ENCODE measurements around the gene EZR.

Gene EZR

DNA sequence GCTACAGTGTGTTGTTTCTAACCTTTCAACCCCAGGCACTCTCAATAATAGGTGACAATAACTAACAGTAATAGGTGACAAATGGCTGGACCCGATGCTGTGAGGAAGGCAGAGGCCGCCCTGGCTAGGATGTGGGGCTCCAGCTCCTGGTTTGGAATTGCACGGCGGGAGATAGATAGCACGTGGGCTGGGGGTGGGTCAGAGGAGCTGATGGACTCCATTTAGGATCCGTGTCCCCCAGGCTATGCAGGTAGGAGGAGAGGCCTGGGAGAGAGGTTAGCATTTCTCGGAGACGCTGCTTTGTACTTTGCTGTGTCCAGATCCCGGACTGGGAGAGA is 61.4 kb downstream of the EZR start:
- DNase-seq, result no peak

DNA sequence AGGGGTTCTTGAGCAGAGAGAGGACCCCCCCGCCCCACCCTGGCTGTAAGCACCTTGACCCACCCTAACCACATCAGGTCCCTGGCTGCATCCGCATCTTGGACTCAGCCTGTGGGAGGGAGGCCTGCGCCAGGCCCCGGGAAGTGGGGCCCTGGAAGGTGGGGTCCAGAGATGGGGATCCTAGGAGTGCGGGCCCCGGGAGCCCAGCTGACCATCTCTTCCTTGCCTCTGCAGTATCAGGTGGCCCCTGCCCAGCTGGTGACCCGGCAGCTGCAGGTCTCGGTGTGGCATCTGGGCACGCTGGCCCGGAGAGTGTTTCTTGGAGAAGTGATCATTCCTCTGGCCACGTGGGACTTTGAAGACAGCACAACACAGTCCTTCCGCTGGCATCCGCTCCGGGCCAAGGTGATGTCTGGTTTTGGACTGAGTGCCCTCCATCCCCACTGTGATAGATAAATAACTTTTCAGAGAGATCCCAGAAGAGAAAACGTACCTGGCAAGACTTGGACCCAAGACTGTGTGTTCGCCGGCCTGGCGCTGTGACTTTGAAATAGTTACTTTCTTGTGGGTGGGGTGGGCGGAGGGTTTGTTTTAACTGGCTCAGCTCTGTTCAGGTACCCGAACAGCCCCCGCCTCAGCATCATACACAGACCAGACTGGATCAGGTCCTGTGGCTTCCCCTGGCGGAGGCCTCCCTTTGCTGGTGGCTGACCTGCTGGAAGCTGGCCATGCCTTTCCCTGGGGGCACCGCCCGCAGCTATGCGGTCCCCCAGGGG is 62.0 kb downstream of the EZR start:
- no peak for DNase-seq

DNA sequence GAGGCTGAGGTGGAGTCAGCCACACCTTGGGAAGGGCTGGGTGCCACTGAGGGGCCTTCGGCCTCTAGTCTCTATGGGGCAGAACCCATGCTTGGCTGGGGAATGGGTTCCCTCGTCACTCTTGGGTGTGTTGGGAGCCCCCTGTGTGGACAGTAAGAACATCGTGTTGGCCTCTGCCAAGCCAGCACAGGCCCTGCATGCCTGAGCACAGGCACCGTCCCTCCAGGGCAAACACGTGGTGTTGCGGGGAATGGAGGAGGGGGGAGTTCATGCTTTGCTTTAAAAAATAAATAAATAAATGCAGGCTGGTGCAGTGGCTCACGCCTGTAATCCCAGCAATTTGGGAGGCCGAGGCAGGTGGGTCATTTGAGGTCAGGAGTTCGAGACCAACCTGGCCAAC is 63.0 kb downstream of the EZR start:
- DNase-seq, result no peak

DNA sequence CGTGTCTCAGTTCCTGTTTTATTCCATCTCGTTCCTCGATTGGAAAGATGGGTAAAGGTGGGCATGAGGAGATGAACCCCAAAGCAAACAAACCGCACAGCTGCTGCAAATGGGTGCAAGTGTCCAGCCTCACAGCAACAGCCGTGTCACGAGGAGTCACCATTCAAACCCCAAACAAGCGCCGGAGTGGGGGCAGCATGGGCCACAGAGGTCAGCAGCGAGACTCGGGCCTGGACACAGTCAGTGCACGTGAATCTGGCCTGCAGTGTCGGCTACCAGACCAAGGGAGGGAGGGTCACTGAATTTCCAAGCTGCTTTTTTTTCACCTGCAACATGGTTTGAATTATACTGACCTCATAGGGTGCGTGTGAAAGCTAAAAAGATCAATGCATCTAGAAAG is 63.5 kb downstream of the EZR start:
- no peak for DNase-seq

DNA sequence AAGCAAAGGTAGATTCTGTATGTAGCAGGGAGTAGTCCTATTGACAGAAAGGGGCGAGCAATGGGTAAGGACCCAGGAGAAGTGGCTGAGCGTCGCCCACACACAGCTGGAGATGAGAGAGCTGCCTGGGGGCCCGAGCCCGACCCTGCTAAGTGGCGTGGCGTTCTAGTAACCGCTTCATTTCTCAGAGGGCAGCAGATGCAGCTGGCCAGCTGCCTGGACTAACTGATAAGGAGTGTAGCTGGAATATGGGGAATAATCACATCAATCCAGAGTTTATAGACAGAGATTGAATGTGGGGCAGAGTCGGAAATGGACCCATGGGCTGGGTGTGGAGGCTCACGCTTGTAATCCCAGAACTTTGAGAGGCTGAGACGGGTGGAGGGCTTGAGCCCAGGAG is 64.4 kb downstream of the EZR start:
- DNase-seq, result no peak

DNA sequence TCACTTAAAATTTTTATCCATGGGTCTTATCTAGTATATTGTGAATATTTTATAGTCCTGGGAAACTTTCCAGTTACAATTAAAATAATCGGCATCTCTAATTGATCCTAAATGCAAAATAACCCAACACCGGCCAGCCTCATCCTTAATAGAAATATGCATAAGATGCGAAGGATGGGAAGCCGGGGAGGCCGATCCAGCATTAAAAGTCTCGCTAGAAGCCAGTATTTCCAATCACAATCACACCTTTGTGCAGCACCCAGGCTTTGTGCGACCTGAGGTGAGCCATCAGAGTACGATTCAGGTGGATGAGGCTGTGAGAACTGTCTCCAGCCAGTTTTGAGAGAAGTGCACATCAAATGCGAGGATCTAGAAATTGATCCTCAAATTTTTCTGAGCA is 65.4 kb downstream of the EZR start:
- DNase-seq, result no peak

DNA sequence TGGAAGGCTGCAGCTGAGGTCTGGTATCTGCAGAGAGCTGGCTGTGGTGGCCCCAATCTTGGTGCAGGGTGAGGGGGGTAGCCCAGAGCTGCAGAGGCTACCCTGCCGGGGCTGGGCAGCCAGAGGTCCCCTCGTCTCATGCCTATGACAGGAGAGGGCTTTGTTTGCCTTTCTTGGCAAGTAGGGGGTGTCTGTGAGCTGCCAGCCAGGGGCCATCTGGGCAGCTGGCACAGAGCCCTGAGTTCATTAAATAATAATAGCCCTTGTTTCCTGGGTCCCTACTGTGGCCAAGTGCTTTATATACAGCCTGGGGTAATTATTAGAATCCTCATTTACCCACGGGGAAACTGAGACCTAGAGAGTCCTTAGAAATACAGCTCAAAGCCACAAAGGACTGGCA is 66.6 kb downstream of the EZR start:
- DNase-seq, result no peak

DNA sequence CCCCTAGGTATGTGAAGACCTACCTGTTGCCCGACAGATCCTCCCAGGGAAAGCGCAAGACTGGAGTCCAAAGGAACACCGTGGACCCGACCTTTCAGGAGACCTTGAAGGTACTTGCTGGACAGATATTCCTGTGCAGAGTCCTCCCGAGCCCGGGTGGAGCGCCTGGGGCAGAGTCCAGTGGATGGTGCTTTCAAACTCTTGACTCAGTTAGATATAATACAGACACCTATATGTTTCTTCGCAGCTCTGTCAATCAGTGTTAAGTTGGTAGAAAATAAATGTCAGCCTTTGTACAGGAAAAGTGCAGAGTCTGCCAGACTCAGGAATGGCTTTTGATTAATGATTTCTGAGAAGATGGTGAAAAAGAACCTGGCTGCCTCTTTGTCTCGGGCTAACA is 67.2 kb downstream of the EZR start:
- no peak for DNase-seq

DNA sequence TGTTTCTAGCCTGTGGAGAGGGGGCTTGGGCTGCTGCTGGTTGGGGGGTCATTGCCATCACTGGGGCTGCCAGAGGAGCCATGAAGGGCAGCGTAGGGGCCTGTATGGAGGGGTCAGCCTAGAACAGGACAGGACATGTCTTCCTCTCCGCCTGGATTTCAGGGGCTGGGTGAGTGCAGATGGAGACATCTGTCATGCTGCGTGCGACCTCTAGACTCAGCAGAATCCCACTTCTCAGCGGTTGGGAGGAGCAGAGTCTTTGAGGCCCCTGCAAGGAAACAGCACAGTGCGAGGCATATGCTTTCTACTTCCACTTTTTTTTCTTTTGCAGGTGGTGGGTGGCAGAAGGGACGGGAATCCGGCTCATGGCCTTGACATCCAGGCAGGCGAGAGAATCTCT is 67.9 kb downstream of the EZR start:
- no peak for DNase-seq

DNA sequence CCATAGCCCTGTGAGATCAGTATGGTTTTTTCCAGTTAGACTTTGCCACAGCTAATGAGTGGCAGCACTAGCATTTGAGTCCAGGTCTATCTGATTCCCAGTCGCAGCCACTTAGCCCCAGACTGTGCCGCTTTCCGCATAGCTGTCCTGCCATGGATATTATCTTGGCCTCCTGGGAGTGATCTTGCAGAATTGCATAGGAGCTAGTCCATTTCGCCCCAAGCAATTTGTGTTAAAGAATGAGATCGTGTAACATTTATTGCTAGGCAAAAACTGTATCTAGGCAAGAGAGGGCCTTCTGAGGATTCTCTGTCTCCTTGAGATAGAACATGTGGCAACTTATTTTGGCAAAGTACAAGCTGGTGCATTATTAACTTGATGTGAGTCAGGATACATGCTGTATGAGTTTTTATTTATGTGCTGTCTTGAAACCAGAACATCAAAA is 74.2 kb downstream of the EZR start:
- DNase-seq, result no peak

DNA sequence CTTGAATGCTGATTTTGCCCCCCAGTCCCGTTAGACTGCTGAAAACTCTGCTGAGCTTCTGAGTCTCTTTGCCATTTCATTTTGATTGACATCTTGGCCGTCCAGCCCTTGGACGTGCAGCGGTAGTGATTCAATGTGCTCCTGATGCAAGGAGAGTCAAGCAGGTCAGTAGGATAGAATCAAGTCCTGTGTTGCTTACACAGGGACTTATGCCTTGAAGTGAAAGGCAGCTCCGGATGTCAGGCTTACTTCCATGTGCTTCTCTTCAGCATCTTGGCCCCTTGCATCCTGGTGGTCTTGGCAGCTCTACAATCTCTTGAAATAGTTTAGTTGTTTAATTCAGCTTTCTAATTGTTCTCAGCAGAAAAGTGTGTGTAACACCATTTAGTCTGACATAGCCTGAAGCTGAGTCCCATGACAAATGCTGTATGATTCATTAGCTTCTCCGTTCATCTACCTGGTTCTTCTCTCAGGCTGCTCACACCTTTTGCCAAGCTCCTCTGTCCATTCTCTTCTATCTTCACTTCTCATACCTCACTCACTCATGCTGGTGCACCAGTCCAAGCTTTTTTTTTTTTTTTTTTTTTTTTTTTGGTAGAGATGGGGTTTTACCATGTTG is 76.0 kb downstream of the EZR start:
- no peak for DNase-seq

DNA sequence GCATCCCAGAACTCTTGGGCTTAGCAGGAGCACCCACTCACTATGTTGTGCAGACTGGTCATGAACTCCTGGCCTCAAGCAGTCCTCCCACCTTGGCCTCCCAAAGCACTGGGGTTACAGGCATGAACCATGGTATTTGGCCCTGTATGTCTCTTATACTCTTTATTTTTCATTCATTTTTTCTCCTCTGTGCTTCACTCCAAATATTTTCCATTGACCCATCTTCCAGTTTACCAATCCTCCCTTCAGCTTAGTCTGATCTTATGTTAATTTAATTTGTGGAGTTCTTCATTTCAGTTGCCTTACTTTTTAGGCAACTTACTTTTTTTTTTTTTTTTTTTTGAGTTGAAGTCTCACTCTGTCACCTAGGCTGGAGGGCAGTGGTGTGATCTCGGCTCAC is 79.5 kb downstream of the EZR start:
- DNase-seq, result no peak

DNA sequence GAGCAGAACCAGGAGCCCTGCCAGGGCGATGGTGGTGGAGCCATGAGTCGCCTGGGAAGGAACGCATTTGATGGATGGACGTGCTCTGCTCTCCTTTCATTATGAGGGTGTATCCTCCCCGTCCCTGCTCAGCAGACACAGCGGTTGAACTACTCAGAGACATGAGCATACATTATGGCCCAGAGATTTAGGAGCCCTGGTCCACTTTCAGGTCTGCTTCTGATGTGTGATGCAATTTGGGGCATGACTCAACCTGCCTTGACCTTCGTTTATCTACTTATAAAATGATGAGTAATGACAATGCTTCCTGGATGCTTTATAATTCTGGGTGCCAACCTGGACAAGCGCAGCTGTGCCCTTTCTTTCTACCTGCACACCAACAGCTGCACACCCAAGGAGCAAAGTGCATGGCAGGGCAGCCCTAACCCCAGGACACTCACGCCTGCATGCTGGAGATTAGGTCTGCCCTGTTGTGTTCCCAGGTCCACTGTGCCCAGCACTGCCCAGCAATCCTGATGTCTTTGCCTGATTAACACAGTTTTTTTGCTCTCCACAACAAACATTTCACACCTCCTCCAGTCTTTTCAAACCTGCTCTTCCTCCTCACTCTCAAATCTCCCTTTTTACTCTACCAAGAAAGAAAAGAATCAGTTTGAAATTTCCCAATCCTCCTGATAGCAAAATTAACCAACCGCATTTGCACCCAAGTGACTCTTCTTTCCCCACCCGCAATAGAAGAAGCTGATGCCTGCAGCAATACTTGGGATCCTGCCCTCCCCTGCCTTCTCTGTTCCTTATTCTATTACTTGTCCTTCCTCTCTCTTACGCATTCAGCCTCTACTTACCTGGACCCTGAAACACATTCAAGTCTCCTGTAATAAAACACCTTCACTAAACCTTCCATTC is 81.2 kb downstream of the EZR start:
- no peak for DNase-seq

DNA sequence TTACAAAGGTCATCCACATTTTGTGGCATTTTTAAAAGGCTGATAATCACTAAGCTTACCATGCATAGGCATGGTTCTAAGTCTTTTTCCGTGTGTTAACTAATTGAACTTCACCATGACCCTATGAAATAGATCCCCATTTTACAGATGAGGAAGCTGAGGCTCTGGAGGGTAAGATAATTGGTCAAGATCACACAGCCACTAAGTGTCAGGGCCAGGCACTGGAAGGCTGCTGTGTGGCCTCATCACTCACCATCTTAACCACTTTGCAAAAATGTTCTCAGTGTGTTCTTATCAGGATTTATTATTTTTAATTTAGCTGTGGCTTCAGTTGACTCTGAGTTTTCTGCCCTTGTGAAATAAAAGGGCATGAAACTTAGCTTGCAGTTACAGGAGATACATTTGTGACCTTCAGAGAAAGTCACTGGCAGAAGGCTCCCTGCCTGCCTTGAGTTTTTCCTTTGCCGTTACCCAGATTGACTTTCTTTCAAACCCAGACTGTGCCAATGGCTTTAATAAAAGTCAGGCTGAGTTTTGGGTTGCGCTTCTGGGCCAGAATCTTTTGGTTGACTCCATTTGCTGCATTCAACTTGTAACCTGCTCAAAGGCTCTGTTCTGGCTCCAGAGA is 82.0 kb downstream of the EZR start:
- DNase-seq, result no peak

DNA sequence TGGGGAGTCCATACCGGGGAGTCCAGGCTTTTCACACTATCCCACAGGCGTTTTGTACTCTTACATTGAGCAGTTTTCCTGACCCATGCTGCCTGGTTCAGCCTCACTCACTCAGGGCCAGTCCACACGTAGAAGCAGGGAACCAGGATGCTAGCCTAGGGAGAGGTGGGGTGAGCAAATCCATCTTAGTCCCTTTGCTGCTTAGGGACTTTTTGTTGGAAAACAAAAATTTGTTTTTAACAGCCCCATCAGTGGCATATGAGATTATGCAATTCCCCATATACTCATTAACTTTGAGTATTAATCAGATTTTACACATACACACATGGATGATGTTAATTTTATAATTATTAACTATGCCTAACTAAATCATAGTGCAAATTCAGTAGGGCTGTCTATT is 84.2 kb downstream of the EZR start:
- DNase-seq, result no peak

DNA sequence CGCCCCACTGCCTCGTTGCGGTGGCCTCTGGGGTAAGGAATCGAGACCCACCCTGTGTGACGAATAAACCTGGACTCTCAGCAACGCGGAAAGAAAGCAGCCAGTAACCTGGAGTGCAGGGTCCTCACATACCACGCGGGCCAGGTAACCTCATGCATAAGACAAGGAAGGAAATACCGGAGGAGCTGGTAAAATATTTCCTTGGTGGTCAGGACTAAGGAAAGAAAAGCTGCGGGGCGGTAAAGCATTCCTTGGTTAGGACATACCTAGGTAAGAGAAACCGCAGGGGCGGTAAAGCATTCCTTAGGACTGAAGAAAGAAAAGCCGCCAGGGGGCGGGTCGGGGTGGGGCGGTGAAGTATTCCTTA is 88.6 kb downstream of the EZR start:
- no peak for DNase-seq

DNA sequence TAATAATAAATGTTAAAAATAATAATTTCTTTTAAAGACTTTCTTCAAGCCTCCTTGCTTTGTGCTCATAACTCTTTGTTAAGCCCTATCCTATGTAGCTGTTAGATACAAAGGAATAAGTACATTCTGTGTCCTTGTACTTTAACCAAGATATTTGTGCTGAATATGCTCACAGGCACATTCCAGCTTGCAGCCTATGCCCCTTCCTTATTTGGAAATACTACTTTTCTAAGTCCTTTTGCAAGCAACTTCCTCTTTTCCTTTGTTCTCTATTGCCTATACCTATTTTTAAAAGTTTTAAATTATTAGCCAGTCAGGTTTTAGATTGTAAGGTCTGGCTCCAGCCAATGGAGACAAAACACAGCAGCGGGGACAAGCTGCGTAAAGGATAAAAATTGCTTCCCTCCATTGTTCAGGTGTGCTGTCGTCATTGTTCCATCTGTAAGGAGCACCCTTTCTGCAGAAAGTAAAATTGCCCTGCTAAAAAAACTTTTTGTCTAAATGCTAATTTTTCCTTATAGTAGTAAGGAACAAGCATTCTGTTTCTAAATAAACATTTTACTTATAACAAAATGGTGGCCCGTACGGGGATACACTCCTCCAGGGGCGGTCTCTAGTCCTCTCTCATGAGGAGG is 89.1 kb downstream of the EZR start:
- no peak for DNase-seq

DNA sequence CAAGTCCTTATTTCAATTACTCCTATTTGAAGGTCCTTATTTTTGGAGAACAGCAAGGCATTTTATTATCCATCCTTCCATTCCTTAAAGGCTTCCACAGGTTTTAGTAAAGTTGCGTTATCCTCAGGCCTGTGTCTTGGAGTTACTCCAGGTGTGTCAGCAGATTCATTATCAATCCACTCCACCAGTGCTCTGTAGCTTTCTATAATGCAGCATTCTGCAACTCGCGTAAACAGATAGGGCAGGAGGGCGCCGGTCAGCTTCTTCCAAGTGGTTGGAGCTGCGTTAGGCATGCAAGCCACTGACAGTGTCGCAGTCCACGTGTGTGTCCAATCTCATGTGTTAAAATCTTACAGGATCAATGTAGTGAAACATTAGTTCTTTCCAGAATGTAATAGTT is 93.5 kb downstream of the EZR start:
- no peak for DNase-seq

DNA sequence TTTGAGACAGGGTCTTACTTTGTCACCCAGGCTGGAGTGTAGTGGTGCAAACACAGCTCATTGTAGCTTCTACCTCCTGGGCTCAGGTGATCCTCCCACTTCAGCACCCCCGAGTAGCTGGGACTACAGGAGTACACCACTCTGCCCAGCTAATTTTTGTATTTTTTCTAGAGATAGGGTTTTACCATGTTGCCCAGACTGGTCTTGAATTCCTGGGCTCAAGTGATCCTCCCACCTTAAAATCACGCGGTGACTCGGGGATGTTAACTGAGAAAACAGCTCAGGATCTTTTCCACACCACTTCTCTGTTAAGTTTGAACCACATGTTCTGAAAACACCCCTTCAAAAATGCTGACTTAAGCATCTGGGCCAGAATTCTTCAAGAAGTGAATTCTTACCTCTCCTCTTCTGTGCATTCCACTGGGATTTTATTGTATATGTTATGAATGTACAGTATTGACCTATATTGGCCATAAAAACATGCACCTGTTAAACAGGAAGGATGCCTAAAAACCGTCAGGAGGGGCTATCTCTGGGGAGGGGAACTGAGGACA is 96.9 kb downstream of the EZR start:
- no peak for DNase-seq

DNA sequence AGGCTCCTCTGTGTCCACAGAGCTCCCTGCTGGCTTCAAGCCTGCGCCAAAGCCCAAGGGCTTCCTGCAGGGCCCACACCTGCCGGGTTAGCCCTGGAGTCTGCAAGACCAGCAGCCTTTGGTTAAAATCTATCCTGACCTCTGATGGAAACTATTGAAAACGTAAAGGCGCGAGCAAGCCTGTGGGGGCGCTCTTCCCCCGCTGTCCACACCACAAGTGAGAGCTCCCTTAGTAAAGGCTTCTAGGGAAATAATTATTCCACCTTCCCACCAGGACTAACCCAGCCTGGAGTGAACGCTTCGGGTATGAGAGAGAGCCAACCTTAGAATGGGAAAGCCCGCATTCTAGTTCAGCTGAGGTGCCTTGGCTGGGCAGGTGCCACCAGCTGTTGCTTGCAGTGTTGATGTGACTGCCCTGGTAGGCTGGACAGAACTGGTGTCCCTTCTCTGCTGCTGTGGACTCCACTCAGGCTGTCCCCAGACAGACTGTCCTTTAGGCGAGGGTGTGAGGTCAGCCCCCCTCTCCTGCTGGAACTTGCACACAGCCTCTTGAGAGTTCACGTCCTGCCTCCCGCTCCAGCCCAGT is 100.6 kb downstream of the EZR start:
- no peak for DNase-seq

DNA sequence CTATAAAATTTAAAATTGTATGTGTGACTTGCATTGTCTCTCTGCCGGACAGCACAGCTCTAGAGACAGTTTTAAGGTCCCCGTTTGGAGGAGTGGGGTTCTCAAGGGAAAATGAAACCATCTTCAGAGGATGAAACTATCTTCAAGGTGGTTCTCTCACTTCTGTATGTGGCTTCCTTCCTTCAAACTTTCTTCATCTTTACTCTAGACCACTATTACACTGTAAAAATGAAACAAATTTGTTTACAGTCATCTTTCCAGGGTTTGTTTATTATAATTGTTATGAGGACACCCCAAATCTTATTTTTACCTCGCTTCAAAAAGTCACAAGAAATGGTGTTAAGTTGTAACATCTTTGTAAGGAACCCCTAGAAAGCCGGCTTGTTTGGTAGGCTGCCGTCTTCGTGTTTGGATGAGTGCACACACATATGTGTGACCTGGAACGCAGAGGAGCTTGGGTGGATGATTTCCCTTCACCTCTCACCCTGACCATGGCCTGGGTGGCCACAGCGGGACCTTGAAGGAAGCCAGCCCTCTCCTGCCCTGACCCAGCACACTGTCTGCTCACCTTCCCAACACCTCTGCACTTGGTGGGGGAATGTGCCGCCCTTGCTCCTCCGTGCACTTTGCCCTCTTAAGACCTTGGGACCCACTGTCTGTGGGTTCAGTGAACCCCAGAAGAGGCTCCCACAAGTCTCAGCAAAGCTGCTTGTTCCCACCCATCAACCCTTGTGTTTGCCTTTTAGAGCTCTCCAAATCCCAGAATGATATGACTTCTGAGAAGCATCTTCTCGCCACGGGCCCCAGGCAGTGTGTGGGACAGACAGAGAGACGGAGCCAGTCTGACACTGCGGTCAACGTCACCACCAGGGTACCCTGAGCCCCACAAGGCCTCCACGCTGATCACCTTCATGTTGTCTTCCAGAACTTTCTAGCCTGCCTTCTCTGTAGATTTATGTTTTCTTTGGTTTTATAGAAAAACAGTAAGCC is 101.5 kb downstream of the EZR start:
- DNase-seq, result no peak

All from activated CD4-positive, alpha-beta T cell treated with anti-CD3 and anti-CD28 coated beads for 1 hour (primary cell).